Measurements from ENCODE around the gene KRTAP1-5.
A peak's percentile ranks its signal among the peaks of the same experiment; 100 is the strongest.
"Not testable (repeated sequence)": the region's sequence is repeated elsewhere in the genome, so short reads cannot be mapped to it uniquely, and the experiment has no call there.

Gene KRTAP1-5

GRCh38 chr17:41048441-41048840 lies 21.4 kb upstream of the KRTAP1-5 start:
- DNase-seq (ENCODE audit: low read depth): no peak

- not testable (repeated sequence) for DNase-seq (ENCODE audit: low read depth)
These were observed 19.9 kb upstream of the KRTAP1-5 start, which contains the start of gene KRTAP2-1 for GRCh38 chr17:41046735-41047465. TSS of gene KRTAP2-1 (minus strand) at chr17:41047316. CDS start at chr17:41047267, 49 bp downstream.

GRCh38 chr17:41042953-41043352 lies 15.9 kb upstream of the KRTAP1-5 start:
- no peak for DNase-seq (ENCODE audit: low read depth)

GRCh38 chr17:41040783-41041571 lies 14.0 kb upstream of the KRTAP1-5 start, which contains the start of gene KRTAP1-1:
TSS of gene KRTAP1-1 (minus strand) at chr17:41041450. CDS start at chr17:41041397, 53 bp downstream.
- not testable (repeated sequence) for DNase-seq (ENCODE audit: low read depth)

GRCh38 chr17:41037853-41038350 lies 10.9 kb upstream of the KRTAP1-5 start:
- no peak for DNase-seq (ENCODE audit: low read depth)

GRCh38 chr17:41034346-41034935 lies 7.4 kb upstream of the KRTAP1-5 start, which contains the start of gene KRTAP1-3:
TSS of gene KRTAP1-3 (minus strand) at chr17:41034874. CDS start at chr17:41034821, 53 bp downstream.
- DNase-seq (ENCODE audit: low read depth): not testable (repeated sequence)

- no peak for DNase-seq (ENCODE audit: low read depth)
These were observed 2.7 kb upstream of the KRTAP1-5 start, which contains the start of gene KRTAP1-4 for GRCh38 chr17:41029633-41030245. TSS of gene KRTAP1-4 (minus strand) at chr17:41030195. CDS start at chr17:41030078, 117 bp downstream.

- peak; percentile 21 for DNase-seq (ENCODE audit: low read depth)
These were observed 2.3 kb downstream of the KRTAP1-5 start for GRCh38 chr17:41024697-41025096.

- no peak for DNase-seq (ENCODE audit: low read depth)
These were observed 6.7 kb downstream of the KRTAP1-5 start for GRCh38 chr17:41020336-41020735.

- no peak for DNase-seq (ENCODE audit: low read depth)
These were observed 7.6 kb downstream of the KRTAP1-5 start for GRCh38 chr17:41019415-41019814.

- DNase-seq (ENCODE audit: low read depth): no peak
These were observed 8.5 kb downstream of the KRTAP1-5 start for GRCh38 chr17:41018541-41018940.

- no peak for DNase-seq (ENCODE audit: low read depth)
These were observed 10.3 kb downstream of the KRTAP1-5 start for GRCh38 chr17:41016578-41017215.

GRCh38 chr17:41015454-41015853 lies 11.6 kb downstream of the KRTAP1-5 start:
- DNase-seq (ENCODE audit: low read depth): no peak

- DNase-seq (ENCODE audit: low read depth): no peak
These were observed 13.4 kb downstream of the KRTAP1-5 start for GRCh38 chr17:41013606-41014005.

GRCh38 chr17:41013181-41013580 lies 13.8 kb downstream of the KRTAP1-5 start:
- DNase-seq (ENCODE audit: low read depth): no peak

GRCh38 chr17:41012326-41013120 lies 14.5 kb downstream of the KRTAP1-5 start:
- DNase-seq (ENCODE audit: low read depth): no peak

GRCh38 chr17:41010441-41010840 lies 16.6 kb downstream of the KRTAP1-5 start:
- DNase-seq (ENCODE audit: low read depth): peak; percentile 63

- no peak for DNase-seq (ENCODE audit: low read depth)
These were observed 17.1 kb downstream of the KRTAP1-5 start for GRCh38 chr17:41009936-41010335.

GRCh38 chr17:41009301-41009760 lies 17.7 kb downstream of the KRTAP1-5 start:
- DNase-seq (ENCODE audit: low read depth): no peak

- no peak for DNase-seq (ENCODE audit: low read depth)
These were observed 18.2 kb downstream of the KRTAP1-5 start, which contains the start of gene KRTAP3-1 for GRCh38 chr17:41008811-41009210. TSS of gene KRTAP3-1 (minus strand) at chr17:41009128. CDS start at chr17:41009074, 54 bp downstream.
